T-helper 2 cell treated with Interferon-gamma antibody and Interleukin-4, amounts not matched to agents 100 ng/mL and 5 ng/mL, for 36 hours (primary cell): ENCODE measurements around the gene RCN2. TPM values are rescaled to one million over a fixed set of nuclear protein-coding genes. Genes with fewer than 3 reads are reported as not detected.

Experiments
- intact Hi-C: fragments of 100-400 bp; cut with micrococcal nuclease; formaldehyde crosslinking; loops from one replicate; pipeline ENCODE4 v1.15.1; 2023
- total RNA-seq: library from RNA; stranded (reverse); gene quantifications from 2 replicates; pipeline ENCODE4 v1.2.3, GENCODE V29; 2022

Gene RCN2
- total RNA-seq, 1 donor from 2014 or later: 27.3 TPM

- intact Hi-C loops: loop anchor here (2.0 to 10.0 kb wide), 3 partner anchors 50 to 570 kb away; no protein-coding TSS in a partner anchor
Measured at GRCh38 chr15:76972389-76973361, 41.1 kb downstream of the RCN2 start.

DNA sequence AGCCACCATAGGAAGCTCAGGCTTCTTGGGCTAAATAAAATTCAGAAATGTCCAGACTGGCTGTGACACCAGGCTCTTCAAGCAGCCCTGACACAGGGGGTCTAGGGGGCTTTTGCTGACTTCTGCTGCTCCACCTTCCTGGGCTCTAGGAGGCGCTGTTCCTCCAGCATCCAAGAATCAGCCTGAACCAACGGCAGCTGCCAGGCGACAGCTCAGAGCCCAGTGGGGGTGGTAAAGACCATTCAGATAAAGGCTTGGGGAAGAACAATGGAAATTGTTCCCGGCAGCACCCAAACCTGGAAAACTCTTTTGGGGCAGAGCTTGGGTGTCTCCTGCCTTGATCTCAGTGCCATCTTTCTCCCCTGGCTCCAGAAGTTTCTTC is 41.8 kb downstream of the RCN2 start:
- intact Hi-C loops: loop anchor here (2.0 to 10.0 kb wide), 3 partner anchors 49 to 569 kb away; no protein-coding TSS in a partner anchor

- intact Hi-C loops: loop anchor here (2.0 to 10.0 kb wide), 3 partner anchors 49 to 569 kb away; no protein-coding TSS in a partner anchor
Measured at GRCh38 chr15:76973906-76974305, 42.4 kb downstream of the RCN2 start.

- intact Hi-C loops: loop anchor here (10.0 kb wide), 1 partner anchor 520 kb away; no protein-coding TSS in a partner anchor
Measured at GRCh38 chr15:76974456-76975036, 43.0 kb downstream of the RCN2 start.

DNA sequence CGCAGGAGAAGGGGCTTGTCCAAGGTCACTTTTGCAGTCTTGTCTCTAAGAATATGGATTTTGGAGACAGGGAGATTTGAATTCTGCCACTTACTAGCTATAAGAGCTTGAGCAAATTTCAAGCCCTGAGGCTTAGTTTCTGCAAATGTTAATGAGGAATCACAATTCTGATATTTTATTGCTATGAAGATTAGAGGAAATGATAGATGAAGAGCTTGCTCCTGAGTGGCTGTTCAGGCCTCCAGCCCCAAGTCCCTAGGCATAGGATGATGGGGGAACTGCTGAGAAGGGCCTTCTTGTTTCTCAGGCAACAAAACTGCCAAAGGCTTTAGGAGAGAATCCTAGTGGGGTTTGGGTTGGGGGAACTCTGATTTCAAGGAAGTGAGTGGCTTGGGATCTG is 44.6 kb downstream of the RCN2 start:
- intact Hi-C loops: loop anchor here (10.0 kb wide), 1 partner anchor 519 kb away; no protein-coding TSS in a partner anchor

GRCh38 chr15:76976572-76977270 is 45.2 kb downstream of the RCN2 start:
- intact Hi-C loops: loop anchor here (10.0 kb wide), 1 partner anchor 518 kb away; no protein-coding TSS in a partner anchor

- intact Hi-C loops: loop anchor here (10.0 kb wide), 1 partner anchor 516 kb away; no protein-coding TSS in a partner anchor
Measured at GRCh38 chr15:76978522-76979330, 47.2 kb downstream of the RCN2 start.

- intact Hi-C loops: loop anchor here (10.0 kb wide), 1 partner anchor 515 kb away; no protein-coding TSS in a partner anchor
Measured at GRCh38 chr15:76979331-76979925, 47.9 kb downstream of the RCN2 start.

DNA sequence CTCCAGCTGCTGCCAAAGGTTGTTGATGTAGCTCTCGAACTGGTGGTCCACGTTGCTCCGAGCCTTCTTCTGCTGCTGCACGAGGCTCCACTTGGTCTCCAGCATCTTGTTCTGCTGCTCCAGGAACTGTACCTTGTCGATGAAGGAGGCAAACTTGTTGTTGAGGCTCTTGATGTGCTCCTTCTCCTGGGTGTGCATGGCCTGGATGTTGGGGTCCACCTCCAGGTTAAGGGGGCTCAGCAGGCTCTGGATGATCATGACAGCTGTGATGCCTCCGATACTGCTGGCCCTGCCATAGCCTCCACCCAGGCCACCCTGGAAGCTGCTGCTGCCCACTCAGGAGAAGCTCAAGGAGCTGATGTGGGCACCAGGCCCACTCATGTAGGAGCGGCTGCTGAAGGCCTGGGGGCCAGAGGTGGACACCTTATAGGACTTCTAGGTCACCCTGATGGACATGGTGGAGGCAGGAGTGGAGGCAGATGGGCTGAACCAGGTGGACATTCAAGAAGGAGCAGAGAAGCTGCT is 48.5 kb downstream of the RCN2 start:
- intact Hi-C loops: loop anchor here (10.0 kb wide), 2 partner anchors 205 to 515 kb away; no protein-coding TSS in a partner anchor

GRCh38 chr15:76982356-76982755 is 50.8 kb downstream of the RCN2 start:
- intact Hi-C loops: loop anchor here (10.0 kb wide), 1 partner anchor 202 kb away; no protein-coding TSS in a partner anchor

DNA sequence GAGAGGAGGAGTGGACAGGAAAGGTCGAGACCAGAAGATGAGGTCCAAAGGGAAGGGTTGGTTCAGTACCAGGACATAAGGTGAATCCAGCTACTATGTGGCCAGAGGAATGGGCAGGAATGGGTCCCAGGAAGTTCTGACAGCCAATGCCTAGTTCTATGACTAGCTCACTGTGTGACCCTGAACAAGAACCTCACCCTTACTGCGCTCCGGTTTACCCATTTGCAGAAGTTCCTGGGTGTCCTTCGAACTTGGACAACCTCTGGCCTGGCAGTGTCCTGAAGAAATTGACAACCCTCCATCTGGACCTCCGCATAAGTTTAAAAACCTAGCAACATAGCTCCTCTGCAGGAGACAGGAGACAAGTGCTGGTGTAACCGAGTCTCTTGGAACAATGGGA is 51.2 kb downstream of the RCN2 start:
- intact Hi-C loops: loop anchor here (10.0 kb wide), 1 partner anchor 202 kb away; no protein-coding TSS in a partner anchor

- intact Hi-C loops: loop anchor here (10.0 kb wide), 1 partner anchor 201 kb away; no protein-coding TSS in a partner anchor
Measured at GRCh38 chr15:76983590-76984375, 52.2 kb downstream of the RCN2 start.

DNA sequence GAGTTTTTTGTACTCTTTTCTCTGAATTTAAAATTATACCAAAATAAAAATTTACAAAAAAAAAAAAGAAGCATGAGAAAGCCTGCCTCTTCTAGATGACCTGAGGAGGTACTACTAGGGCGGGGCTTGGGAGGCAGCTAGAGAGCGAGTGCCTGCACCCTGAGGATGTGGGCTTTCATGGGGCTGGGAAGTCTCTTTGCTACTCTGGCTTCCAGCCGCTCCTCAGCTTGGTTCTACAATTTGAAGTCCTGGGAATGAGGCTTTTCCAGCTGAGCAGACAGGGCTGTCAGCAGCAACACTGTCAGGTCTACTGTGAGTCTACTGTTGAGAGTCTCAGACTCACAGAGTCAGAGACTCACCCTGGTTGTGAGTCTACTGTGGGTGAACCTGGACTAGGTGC is 55.2 kb downstream of the RCN2 start:
- intact Hi-C loops: loop anchor here (10.0 kb wide), 1 partner anchor 198 kb away; no protein-coding TSS in a partner anchor

DNA sequence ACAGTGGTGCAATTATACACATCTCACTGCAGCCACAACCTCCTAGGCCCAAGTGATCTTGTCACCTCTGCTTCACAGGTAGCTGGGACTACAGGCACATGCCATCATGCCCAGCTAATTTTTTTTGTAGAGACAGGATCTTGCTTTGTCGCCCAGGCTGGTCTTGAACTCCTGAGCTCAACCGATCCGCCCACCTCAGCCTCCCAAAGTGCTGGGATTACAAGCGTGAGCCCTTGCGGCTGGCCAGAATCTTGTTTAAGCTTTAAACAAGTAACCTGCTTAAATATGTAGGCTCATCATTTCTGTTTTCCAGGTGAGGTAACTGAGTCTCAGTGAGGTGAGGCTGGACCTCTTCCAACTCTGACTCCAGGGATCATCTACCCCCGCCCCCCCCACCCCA is 55.7 kb downstream of the RCN2 start:
- intact Hi-C loops: loop anchor here (10.0 kb wide), 1 partner anchor 198 kb away; no protein-coding TSS in a partner anchor

- intact Hi-C loops: loop anchor here (1.0 to 10.0 kb wide), 3 partner anchors 9 to 197 kb away; no protein-coding TSS in a partner anchor
Measured at GRCh38 chr15:76987896-76988860, 56.6 kb downstream of the RCN2 start.

- intact Hi-C loops: loop anchor here (1.0 to 10.0 kb wide), 3 partner anchors 8 to 196 kb away; no protein-coding TSS in a partner anchor
Measured at GRCh38 chr15:76988867-76989780, 57.6 kb downstream of the RCN2 start.
